HUES48 (cell line): ENCODE results near the gene WDR64.

Source experiments
- H3K27ac ChIP-seq: one replicate; pipeline ENCODE4 v1.7.0; 2013; ENCODE audit warnings: low read depth, low read length, inconsistent platforms
- H3K27me3 ChIP-seq: 2 replicates; pipeline ENCODE4 v1.6.1; 2013; ENCODE audit warnings: mild to moderate bottlenecking, low read length; ENCODE audit not compliant: control insufficient read depth, insufficient read depth
- H3K36me3 ChIP-seq: 2 replicates; pipeline ENCODE4 v1.6.1; 2013; ENCODE audit warnings: low read length; ENCODE audit not compliant: control insufficient read depth, insufficient read depth
- H3K4me1 ChIP-seq: 2 replicates; pipeline ENCODE4 v1.6.1; 2013; ENCODE audit warnings: mild to moderate bottlenecking, low read length; ENCODE audit not compliant: control insufficient read depth, insufficient read depth
- H3K4me3 ChIP-seq: 2 replicates; pipeline ENCODE4 v1.5.1; 2013; ENCODE audit warnings: mild to moderate bottlenecking, low read depth, low read length
- H3K9ac ChIP-seq: 2 replicates; pipeline ENCODE4 v1.6.1; 2013; ENCODE audit warnings: mild to moderate bottlenecking, low read depth, low read length, moderate library complexity
- H3K9me3 ChIP-seq: 2 replicates; pipeline ENCODE4 v1.6.1; 2013; ENCODE audit warnings: low read length; ENCODE audit not compliant: control insufficient read depth, insufficient read depth

WDR64 gene

DNA sequence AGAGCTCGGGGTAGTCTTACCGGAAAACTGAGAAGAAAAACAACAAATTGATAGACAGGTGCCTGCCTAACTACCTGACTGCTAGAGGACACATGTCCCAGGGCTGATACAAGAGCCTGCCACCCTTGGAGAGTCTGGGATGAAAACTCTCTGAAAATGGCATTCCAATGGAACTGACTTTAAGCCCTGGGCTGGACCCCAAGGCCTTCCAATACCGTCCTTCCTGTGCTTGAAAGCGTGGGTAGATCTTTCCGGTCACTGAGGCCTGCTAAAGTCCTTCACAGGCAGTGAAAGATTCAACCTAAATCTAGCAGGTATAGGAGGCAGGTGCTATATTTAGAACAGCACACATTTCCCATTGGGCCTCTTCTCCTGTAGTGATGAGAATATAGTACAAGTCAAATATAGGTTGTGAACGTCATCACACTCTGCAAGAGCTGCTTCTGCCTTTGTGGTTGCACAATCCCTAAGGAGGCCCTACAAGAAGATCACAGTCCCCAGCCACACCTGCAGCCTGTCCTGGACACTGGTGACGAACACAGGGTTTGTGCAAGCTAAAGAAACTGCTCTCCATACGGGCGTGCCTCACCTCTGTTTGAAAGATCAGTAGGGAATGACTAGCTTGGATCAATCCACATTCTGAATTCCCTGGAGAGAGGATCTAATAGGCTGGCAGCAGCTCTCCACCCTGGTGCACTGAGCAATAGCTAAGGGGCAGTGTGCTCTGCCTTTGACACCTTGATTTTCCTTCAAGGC, 11.0 kb upstream of the WDR64 start:
- peak overlapping the region; percentile 55 for H3K4me3 ChIP-seq
- H3K9me3 ChIP-seq = 0 out of 2 replicates have a peak, but pooled peaks cover 15% of the 10 kb centered on the region
- 0 out of 2 replicates have a peak, but pooled peaks cover 3% of the 10 kb centered on the region for H3K27me3 ChIP-seq
- H3K9ac ChIP-seq = no peak overlapping the region
- H3K4me1 ChIP-seq = peaks cover 23% of the 10 kb centered on the region
- H3K36me3 ChIP-seq = peaks cover 13% of the 10 kb centered on the region; the same call in 1 of the 2 replicates
- no peak overlapping the region for H3K27ac ChIP-seq

DNA sequence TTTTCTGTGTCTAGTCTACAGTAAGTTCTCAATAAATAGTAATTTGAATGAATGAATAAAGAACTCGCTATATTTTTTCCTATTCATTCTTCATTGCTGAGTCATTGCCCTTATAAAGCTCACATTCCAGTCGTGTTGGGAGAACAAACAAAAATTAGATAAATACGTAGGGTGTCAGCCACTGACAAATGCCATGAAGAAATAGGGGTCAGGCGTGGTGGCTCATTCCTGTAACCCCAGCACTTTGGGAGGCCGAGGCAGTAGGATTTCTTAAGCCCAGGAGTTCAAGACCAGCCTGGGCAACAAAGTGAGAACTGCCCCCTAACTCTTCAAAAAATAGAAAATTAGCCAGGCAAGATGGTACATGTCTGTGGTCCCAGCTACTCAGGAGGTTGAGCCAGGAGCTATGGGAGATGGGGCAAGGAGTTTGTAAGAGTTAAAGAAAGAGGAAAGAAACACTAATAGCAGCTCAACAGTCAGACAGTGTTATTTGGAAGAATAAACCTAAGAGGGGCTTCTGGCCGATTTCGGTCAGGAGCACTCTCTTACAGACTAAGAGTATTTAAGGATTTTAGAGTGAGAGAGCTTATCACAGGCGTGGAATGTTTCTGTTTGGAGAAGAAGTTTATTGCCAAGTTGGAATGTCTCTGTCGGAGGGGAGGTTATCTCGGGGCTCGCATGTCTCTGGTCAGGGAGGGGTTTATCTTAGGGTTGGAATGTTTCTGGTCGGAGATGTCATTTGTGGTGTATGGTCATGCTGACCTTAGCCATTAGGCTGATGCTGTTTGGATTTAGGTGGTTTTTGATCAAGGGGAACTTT, 10.1 kb upstream of the WDR64 start:
- Histone ChIP-seq H3K4me1 (peaks cover 22% of the 10 kb centered on the region), H3K27me3 (0 out of 2 replicates have a peak, but pooled peaks cover 3% of the 10 kb centered on the region), H3K27ac (no peak overlapping the region), H3K4me3 (no peak overlapping the region), H3K36me3 (peaks cover 6% of the 10 kb centered on the region; the same call in 1 of the 2 replicates), H3K9ac (no peak overlapping the region), H3K9me3 (0 out of 2 replicates have a peak, but pooled peaks cover 15% of the 10 kb centered on the region)

DNA sequence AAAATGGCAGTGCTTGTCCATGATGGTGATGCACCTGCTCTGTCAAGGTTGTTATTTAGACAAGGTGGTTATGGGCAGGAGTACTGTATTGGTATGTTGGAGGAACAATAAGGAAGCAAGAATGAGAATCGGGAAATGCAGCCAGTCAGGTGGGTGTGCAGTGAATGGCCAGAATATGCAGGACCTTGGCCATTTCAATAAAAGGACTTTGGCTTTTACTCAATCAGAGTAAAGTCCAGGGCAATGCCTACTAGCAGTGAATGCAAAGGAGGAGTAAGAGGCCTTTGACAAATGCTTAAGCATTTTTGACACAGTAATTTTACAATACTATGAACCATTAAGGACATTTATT, 9.5 kb upstream of the WDR64 start:
- Histone ChIP-seq H3K4me1 (peaks cover 16% of the 10 kb centered on the region), H3K9ac (no peak overlapping the region)

DNA sequence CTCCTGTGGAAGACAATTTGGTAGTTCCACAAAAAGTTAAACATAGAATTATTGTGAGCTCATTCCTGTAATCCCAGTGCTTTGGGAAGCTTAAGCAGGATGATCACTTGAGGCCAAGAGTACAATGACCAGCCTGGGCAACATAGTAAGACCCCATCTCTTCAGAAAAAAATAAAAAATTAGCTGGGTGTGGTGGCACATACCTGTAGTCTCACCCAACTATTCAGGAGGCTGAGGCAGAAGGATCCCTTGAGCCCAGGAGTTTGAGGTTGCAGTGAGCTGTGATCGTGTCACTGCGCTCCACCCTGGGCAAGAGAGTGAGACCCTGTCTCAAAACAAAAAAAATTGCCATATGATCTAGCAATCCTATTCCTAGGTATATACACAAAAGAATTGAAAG, 7.8 kb upstream of the WDR64 start:
- Histone ChIP-seq H3K27me3 (0 out of 2 replicates have a peak, but pooled peaks cover 3% of the 10 kb centered on the region), H3K9me3 (0 out of 2 replicates have a peak, but pooled peaks cover 15% of the 10 kb centered on the region), H3K9ac (no peak overlapping the region), H3K4me1 (peaks cover 5% of the 10 kb centered on the region; the same call in 1 of the 2 replicates), H3K27ac (no peak overlapping the region), H3K4me3 (no peak overlapping the region), H3K36me3 (no peaks in the 10 kb centered on the region)

More for the DNA sequence above, 9.5 kb upstream of the WDR64 start:
- H3K36me3 ChIP-seq = no peaks in the 10 kb centered on the region; the same call in 1 of the 2 replicates
- 0 out of 2 replicates have a peak, but pooled peaks cover 3% of the 10 kb centered on the region for H3K27me3 ChIP-seq
- no peak overlapping the region for H3K4me3 ChIP-seq
- 0 out of 2 replicates have a peak, but pooled peaks cover 15% of the 10 kb centered on the region for H3K9me3 ChIP-seq
- no peak overlapping the region for H3K27ac ChIP-seq

DNA sequence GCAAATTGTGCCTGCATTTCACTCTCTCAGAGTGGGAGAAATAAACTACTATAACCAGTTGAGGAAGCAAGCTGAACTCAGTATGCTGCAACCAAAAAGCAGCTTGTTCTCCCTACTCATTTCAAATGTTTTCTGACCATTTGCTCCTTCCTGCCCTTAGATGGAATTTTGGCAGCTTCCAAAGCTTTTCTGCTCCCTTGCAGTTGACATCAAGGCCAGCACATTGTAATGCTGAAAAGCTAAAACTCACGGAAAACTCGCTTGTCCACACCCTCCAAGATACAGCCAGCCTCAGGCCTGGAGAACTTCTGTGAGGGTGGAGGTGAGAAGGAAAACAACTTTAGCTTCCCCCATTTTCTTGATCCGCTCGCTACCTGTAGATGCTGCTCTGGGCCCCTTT, 6.9 kb upstream of the WDR64 start:
- no peak overlapping the region for H3K9ac ChIP-seq
- H3K9me3 ChIP-seq = 0 out of 2 replicates have a peak, but pooled peaks cover 15% of the 10 kb centered on the region
- H3K36me3 ChIP-seq = no peaks in the 10 kb centered on the region
- no peak overlapping the region for H3K4me3 ChIP-seq
- 0 out of 2 replicates have a peak, but pooled peaks cover 3% of the 10 kb centered on the region for H3K27me3 ChIP-seq
- H3K4me1 ChIP-seq = peaks cover 5% of the 10 kb centered on the region; the same call in 1 of the 2 replicates
- no peak overlapping the region for H3K27ac ChIP-seq

DNA sequence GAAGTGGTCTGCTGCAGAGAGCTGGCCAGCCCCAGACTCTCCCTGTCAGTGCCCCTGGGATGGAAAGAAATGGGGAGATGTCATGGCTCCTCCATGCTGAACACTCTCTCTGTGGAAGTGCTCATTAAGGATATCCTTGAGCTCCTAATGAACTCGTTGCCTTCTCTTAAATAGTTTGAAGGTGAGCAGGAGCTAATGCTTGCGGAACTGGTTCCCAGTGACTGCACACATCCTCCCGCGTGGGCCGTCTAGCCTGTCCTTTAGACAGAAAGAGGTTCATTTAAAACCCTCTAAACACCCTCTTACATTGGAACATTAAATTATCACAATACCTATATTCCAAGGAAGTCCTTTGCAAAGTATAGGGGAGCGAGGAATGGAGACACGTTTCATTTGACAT, 5.9 kb upstream of the WDR64 start:
- 0 out of 2 replicates have a peak, but pooled peaks cover 14% of the 10 kb centered on the region for H3K9me3 ChIP-seq
- no peak overlapping the region for H3K9ac ChIP-seq
- no peaks in the 10 kb centered on the region for H3K4me1 ChIP-seq
- no peak overlapping the region for H3K27ac ChIP-seq
- H3K36me3 ChIP-seq = no peaks in the 10 kb centered on the region
- H3K27me3 ChIP-seq = no peaks in the 10 kb centered on the region
- H3K4me3 ChIP-seq = no peak overlapping the region

DNA sequence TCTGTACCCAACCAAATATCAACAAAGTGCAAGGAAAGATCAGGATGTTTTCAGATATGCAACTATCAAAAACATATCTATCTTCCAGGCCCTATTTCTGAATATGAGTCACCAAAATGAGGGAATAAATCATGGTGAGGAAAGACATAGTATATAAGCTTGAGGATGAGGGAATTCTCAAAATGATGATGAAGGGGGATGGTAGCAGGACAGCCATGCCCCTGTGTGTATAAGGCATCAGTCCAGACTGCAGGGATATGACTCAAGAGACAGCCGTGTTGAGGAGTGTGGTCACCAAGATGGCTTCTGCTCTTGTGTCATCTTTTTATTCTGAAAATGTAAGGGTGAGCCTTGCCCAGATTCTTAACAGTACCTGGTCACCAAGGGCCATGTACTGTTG, 4.4 kb upstream of the WDR64 start:
- Histone ChIP-seq H3K4me3 (no peak overlapping the region), H3K4me1 (no peaks in the 10 kb centered on the region), H3K36me3 (no peaks in the 10 kb centered on the region), H3K27me3 (no peaks in the 10 kb centered on the region), H3K9me3 (0 out of 2 replicates have a peak, but pooled peaks cover 4% of the 10 kb centered on the region), H3K27ac (no peak overlapping the region), H3K9ac (no peak overlapping the region)

DNA sequence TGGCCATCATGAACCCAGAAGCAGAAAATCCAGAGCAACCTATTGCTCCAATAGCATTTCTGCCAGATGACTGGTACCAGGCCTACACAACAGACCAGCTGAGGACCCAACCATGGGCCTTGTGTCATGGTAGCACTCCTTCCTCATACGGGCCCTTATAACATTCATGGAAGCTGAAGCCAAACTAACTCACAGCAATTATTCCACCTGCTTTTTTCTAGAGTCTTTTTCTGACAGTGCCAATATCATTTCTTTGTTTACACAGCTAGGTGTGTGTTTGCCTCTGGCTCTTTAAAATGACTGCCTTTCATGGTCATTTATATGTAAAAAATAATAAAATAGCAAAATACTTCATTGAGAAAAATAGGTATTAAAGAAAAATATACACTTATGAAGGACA, 3.9 kb upstream of the WDR64 start:
- H3K4me1 ChIP-seq = no peaks in the 10 kb centered on the region
- H3K4me3 ChIP-seq = no peak overlapping the region
- H3K9ac ChIP-seq = no peak overlapping the region
- H3K27me3 ChIP-seq = no peaks in the 10 kb centered on the region
- H3K27ac ChIP-seq = no peak overlapping the region
- no peaks in the 10 kb centered on the region for H3K36me3 ChIP-seq
- 0 out of 2 replicates have a peak, but pooled peaks cover 3% of the 10 kb centered on the region for H3K9me3 ChIP-seq

DNA sequence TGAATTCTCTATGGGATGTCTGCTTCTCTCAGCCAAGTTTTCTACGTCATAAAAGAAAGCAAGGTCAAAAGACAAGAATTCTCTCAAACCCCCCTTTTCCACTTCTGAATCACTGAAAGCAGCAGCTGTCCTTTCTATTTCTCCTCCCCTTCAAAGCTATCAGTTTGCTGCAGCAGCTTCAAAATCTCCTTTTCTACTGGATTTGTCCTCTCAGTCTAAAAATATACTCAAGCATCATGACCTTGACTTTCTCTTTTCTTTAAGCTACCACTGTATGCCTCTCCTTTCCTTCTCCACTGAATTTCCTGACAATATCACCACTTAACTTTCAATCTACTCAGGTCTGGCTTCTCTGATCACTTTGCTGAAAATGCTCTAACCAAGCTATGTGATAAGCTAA, 1.9 kb downstream of the WDR64 start:
- no peaks in the 10 kb centered on the region for H3K4me1 ChIP-seq
- H3K27me3 ChIP-seq = no peaks in the 10 kb centered on the region
- no peaks in the 10 kb centered on the region for H3K36me3 ChIP-seq
- H3K9me3 ChIP-seq = no peaks in the 10 kb centered on the region
- no peak overlapping the region for H3K4me3 ChIP-seq
- no peak overlapping the region for H3K9ac ChIP-seq
- H3K27ac ChIP-seq = no peak overlapping the region

DNA sequence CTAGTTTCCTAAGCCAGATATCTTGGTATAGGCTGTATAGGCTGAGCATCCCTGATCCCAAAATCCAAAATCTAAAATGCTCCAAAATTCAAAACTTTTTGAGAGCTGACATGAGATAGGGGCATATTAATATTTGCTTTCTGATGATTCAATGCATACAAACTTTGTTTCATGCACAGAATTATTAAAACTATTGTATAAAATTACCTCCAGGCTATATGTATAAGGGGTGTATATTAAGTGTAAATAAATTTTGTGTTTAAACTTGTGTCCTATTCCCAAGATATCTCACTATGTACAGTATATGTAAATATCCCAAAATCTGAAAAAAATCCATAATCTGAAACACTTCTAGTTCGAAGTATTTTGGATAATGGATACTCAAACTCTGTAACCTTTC, 2.6 kb downstream of the WDR64 start:
- H3K4me1 ChIP-seq = no peaks in the 10 kb centered on the region
- H3K9ac ChIP-seq = no peak overlapping the region
- no peak overlapping the region for H3K27ac ChIP-seq

More for the DNA sequence above, 2.6 kb downstream of the WDR64 start:
- no peak overlapping the region for H3K4me3 ChIP-seq
- no peaks in the 10 kb centered on the region for H3K36me3 ChIP-seq
- no peaks in the 10 kb centered on the region for H3K27me3 ChIP-seq
- H3K9me3 ChIP-seq = no peaks in the 10 kb centered on the region
